Keratinocyte (primary cell): Measurements from ENCODE around the gene CLSTN2. TPM values are rescaled to one million over a fixed set of nuclear protein-coding genes. Genes with fewer than 3 reads are reported as not detected.

ENCODE experiments used
- DNase-seq: peaks from one replicate; pipeline ENCODE4 v3.0.0-alpha.2; 2011; ENCODE audit warnings: low read depth, missing footprints, low spot score
- FAIRE-seq: peaks from 2 replicates; lab custom pipeline; 2011; peaks lifted over from hg19 to GRCh38; lab: Jason Lieb, UNC
- H2AFZ ChIP-seq: 2 replicates; pipeline ENCODE4 v1.6.0; 2012; ENCODE audit warnings: low read length, control low read depth, inconsistent platforms; ENCODE audit not compliant: control insufficient read depth
- H3K27ac ChIP-seq: 2 replicates; pipeline ENCODE4 v1.5.1; 2011; ENCODE audit warnings: low read length; ENCODE audit not compliant: control insufficient read depth, insufficient read depth
- H3K27me3 ChIP-seq: 3 replicates; pipeline ENCODE4 v1.6.0; 2011; ENCODE audit warnings: low read length; ENCODE audit not compliant: control insufficient read depth, insufficient read depth; ENCODE audit errors: extremely low read depth
- H3K36me3 ChIP-seq, 2 experiments: 2 replicates in 1 of 2; 3 replicates in 1 of 2; pipeline ENCODE4 v1.5.1; 2011; ENCODE audit warnings: low read length in 2 of 2, mild to moderate bottlenecking in 1 of 2; ENCODE audit not compliant: control insufficient read depth in 2 of 2, insufficient read depth in 2 of 2; ENCODE audit errors: extremely low read depth in 1 of 2
- H3K4me1 ChIP-seq: 3 replicates; pipeline ENCODE4 v1.5.1; 2011; ENCODE audit warnings: low read length; ENCODE audit not compliant: control insufficient read depth, insufficient read depth; ENCODE audit errors: extremely low read depth
- H3K4me2 ChIP-seq: 3 replicates; pipeline ENCODE4 v1.6.0; 2011; ENCODE audit warnings: low read depth, low read length; ENCODE audit not compliant: control insufficient read depth, insufficient read depth; ENCODE audit errors: extremely low read depth
- H3K4me3 ChIP-seq, 3 experiments: fragments of 200-600 bp in 1 of 3; sonication (generic) in 1 of 3; 2 replicates in 2 of 3; 3 replicates in 1 of 3; pipeline ENCODE4 v1.5.1; 2011 to 2016; ENCODE audit warnings: low read length in 3 of 3, mild to moderate bottlenecking in 3 of 3, control low read depth in 2 of 3, inconsistent platforms in 1 of 3, low read depth in 1 of 3, mixed read lengths in 1 of 3, mixed run types in 1 of 3, moderate library complexity in 1 of 3; ENCODE audit not compliant: control insufficient read depth in 2 of 3, insufficient read depth in 2 of 3; ENCODE audit errors: extremely low read depth in 1 of 3
- H3K79me2 ChIP-seq: 2 replicates; pipeline ENCODE4 v1.6.0; 2012; ENCODE audit warnings: low read length; ENCODE audit not compliant: control insufficient read depth, insufficient read depth
- H3K9ac ChIP-seq: 3 replicates; pipeline ENCODE4 v1.6.0; 2011; ENCODE audit warnings: low read length; ENCODE audit not compliant: control insufficient read depth, insufficient read depth; ENCODE audit errors: extremely low read depth
- H3K9me1 ChIP-seq: 3 replicates; pipeline ENCODE4 v1.6.0; 2011; ENCODE audit warnings: low read length; ENCODE audit not compliant: control insufficient read depth, insufficient read depth; ENCODE audit errors: extremely low read depth
- H3K9me3 ChIP-seq: 2 replicates; pipeline ENCODE4 v1.5.1; 2012; ENCODE audit warnings: low read depth, low read length; ENCODE audit not compliant: control insufficient read depth
- H4K20me1 ChIP-seq: 3 replicates; pipeline ENCODE4 v1.6.0; 2011; ENCODE audit warnings: low read length; ENCODE audit not compliant: control insufficient read depth, insufficient read depth; ENCODE audit errors: extremely low read depth
- EZH2 ChIP-seq: IDR thresholded peaks from one replicate; pipeline ENCODE4 v1.6.1; 2012; ENCODE audit warnings: inconsistent platforms, mild to moderate bottlenecking, low read length, moderate library complexity
- dilution Hi-C: fragments of 300-500 bp; cut with MboI; formaldehyde crosslinking; loops from one replicate; pipeline ENCODE4 v1.7.0; 2020; ENCODE audit warnings: low sequenced_read_pairs; ENCODE audit not compliant: extremely low pct_ligation_motif_present
- polyA plus RNA-seq, 5 experiments: library from polyadenylated mRNA; depleted of rRNA in 3 of 5; stranded (reverse) in 3 of 5; stranded (forward) in 1 of 5; unstranded in 1 of 5; fragments of >200 nt; gene quantifications; 1 replicate in 1 of 5; 2 replicates in 3 of 5; 3 replicates in 1 of 5; pipeline versions ENCODE4 v1.2.1 to v1.2.3, GENCODE V29; 2011 to 2012; ENCODE audit warnings: missing spikeins in 2 of 5, low read depth in 1 of 5, low replicate concordance in 1 of 5
- TF ChIP-seq, protein P1 (sequence below), 3 experiments: IDR thresholded peaks in 1 of 3; conservative IDR thresholded peaks in 1 of 3; optimal IDR thresholded peaks in 1 of 3; 2 replicates in 2 of 3; 3 replicates in 1 of 3; pipeline versions ENCODE3 to v1.5.1; 2011; ENCODE audit warnings: low read length in 3 of 3, mild to moderate bottlenecking in 3 of 3, moderate library complexity in 2 of 3, control low read depth in 1 of 3, inconsistent platforms in 1 of 3; ENCODE audit not compliant: insufficient read depth in 2 of 3; ENCODE audit errors: extremely low read depth in 1 of 3

Gene CLSTN2
- polyA plus RNA-seq, 1 donor (not counting 4 experiments of a cell fraction or from before 2014, with no cell fraction given), result 0.09 TPM

DNA sequence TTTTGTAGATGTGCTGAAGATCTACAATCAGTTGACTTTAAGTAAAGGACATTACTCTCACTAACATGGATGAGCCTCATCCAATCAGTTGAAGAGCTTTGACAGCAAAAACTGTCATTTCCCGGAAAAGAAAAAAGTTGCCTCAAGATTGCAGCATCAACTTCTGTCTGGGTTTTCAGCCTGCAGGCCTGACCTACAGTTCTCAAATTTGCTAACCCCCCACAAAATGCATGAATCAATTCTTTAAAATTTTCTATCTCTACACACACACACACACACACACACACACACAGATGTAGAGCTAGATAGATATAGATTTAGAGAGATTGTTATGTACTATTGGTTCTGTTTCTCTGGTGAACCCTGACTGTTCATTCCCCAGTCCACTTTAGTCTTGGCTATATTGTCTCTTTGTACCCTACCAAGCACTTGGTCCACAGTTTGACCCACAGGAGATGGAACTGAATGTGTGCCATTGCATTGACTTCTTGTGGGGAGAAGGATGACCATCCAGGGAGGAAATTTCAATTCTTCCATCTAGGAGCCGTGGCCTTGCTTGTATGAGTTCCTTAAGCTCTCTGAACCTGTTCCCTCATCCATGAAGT is 228.3 kb downstream of the CLSTN2 start:
- Histone ChIP-seq H3K9me1 (no peaks in the 10 kb centered on the region), H3K9ac (no peak overlapping the region), H2AFZ (no peak overlapping the region), H4K20me1 (no peaks in the 10 kb centered on the region), H3K36me3 (no peaks in the 10 kb centered on the region), H3K79me2 (no peaks in the 10 kb centered on the region), H3K4me2 (no peak overlapping the region), H3K4me1 (no peaks in the 10 kb centered on the region), H3K9me3 (no peaks in the 10 kb centered on the region), H3K27me3 (peaks cover 3% of the 10 kb centered on the region), H3K4me3 (no peak overlapping the region), H3K27ac (no peak overlapping the region)
- FAIRE-seq (no peak), DNase-seq (no peak)
- no peak for TF ChIP-seq EZH2
- TF ChIP-seq, protein P1, sequence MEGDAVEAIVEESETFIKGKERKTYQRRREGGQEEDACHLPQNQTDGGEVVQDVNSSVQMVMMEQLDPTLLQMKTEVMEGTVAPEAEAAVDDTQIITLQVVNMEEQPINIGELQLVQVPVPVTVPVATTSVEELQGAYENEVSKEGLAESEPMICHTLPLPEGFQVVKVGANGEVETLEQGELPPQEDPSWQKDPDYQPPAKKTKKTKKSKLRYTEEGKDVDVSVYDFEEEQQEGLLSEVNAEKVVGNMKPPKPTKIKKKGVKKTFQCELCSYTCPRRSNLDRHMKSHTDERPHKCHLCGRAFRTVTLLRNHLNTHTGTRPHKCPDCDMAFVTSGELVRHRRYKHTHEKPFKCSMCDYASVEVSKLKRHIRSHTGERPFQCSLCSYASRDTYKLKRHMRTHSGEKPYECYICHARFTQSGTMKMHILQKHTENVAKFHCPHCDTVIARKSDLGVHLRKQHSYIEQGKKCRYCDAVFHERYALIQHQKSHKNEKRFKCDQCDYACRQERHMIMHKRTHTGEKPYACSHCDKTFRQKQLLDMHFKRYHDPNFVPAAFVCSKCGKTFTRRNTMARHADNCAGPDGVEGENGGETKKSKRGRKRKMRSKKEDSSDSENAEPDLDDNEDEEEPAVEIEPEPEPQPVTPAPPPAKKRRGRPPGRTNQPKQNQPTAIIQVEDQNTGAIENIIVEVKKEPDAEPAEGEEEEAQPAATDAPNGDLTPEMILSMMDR (optimal IDR thresholded peaks at IDR 0.05 in 1 of 3, IDR thresholded peaks at IDR 0.05 in 1 of 3, conservative IDR thresholded peaks at IDR 0.05 in 1 of 3; ENCODE audit: extremely low read depth in 1 of 3, insufficient read depth in 2 of 3, low read length in 3 of 3), result no peak
- dilution Hi-C loops, result no loop called here

DNA sequence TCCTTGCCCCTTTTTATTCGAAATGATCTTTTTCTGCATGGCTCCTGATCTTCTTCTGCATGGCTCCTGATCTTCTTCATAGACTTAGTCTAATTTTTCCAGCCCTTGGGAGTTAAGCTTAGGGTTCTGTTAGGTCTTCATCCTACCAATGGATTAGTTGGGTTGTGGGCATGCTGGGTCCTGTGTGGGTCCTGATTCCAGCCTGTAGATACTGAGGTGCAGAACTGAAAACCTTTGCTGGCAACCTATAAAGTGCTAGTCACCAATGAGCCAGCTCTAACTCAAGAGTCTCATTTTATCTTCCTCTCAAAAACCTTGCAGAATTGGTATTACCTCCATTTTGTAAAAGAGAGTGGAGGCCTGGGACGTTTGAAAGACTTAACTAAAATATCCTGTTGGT is 229.2 kb downstream of the CLSTN2 start:
- DNase-seq (no peak), FAIRE-seq (no peak)
- no peaks in the 10 kb centered on the region for H3K79me2 ChIP-seq
- H3K4me3 ChIP-seq, result no peak overlapping the region
- H3K4me2 ChIP-seq, result no peak overlapping the region
- no peak overlapping the region for H2AFZ ChIP-seq
- H3K36me3 ChIP-seq, result no peaks in the 10 kb centered on the region
- dilution Hi-C loops, result no loop called here
- peaks cover 3% of the 10 kb centered on the region for H3K27me3 ChIP-seq
- H3K27ac ChIP-seq, result no peak overlapping the region
- no peaks in the 10 kb centered on the region for H3K4me1 ChIP-seq
- no peaks in the 10 kb centered on the region for H3K9me1 ChIP-seq
- no peak for TF ChIP-seq EZH2
- TF ChIP-seq, protein P1 (optimal IDR thresholded peaks at IDR 0.05 in 1 of 3, IDR thresholded peaks at IDR 0.05 in 1 of 3, conservative IDR thresholded peaks at IDR 0.05 in 1 of 3; ENCODE audit: extremely low read depth in 1 of 3, insufficient read depth in 2 of 3, low read length in 3 of 3), result no peak
- no peaks in the 10 kb centered on the region for H3K9me3 ChIP-seq
- H3K9ac ChIP-seq, result no peak overlapping the region
- no peaks in the 10 kb centered on the region for H4K20me1 ChIP-seq
